ENCODE measurements around the gene NDC80. TPM values are rescaled to one million over a fixed set of nuclear protein-coding genes. Genes with fewer than 3 reads are reported as not detected.

Gene NDC80
- total and polyA plus RNA-seq, 3 donors from 2014 or later = 8.4 to 15.4 (median 12.9) TPM

- WGBS, 2 donors = 84 to 85% methylated on average over 4 of the region's 4 CpGs
- TF ChIP-seq CTCF (IDR thresholded peaks at IDR 0.05) (no peak), POLR2A (IDR thresholded peaks at IDR 0.05) (no peak)
- Histone ChIP-seq H3K4me1 (no peaks in the 10 kb centered on the region), H3K36me3 (ENCODE audit: low read depth, missing control alignments) (no peaks in the 10 kb centered on the region), H3K4me3 (no peak overlapping the region), H3K27me3 (no peaks in the 10 kb centered on the region), H3K9me3 (no peaks in the 10 kb centered on the region), H3K27ac (no peak overlapping the region)
- intact Hi-C loops (cut with DNase I; ENCODE audit: low total_unique reads) = no loop called here
- DNase-seq = no peak
These were observed 16.7 kb upstream of the NDC80 start for GRCh38 chr18:2554696-2555095.

GRCh38 chr18:2555895-2556294 lies 15.5 kb upstream of the NDC80 start:
- H3K9me3 ChIP-seq = no peaks in the 10 kb centered on the region
- no peaks in the 10 kb centered on the region for H3K4me1 ChIP-seq
- no peak overlapping the region for H3K27ac ChIP-seq
- no peaks in the 10 kb centered on the region for H3K27me3 ChIP-seq
- TF ChIP-seq POLR2A (IDR thresholded peaks at IDR 0.05) (no peak), CTCF (IDR thresholded peaks at IDR 0.05) (no peak)
- no peaks in the 10 kb centered on the region for H3K36me3 ChIP-seq (ENCODE audit: low read depth, missing control alignments)
- DNase-seq = no peak
- intact Hi-C loops (cut with DNase I; ENCODE audit: low total_unique reads) = no loop called here
- H3K4me3 ChIP-seq = no peak overlapping the region
- 73 to 89% methylated on average over 4 of the region's 4 CpGs for WGBS, 2 donors

- no peak overlapping the region for H3K27ac ChIP-seq
- 89 to 97% methylated on average over 1 of the region's 1 CpG for WGBS, 2 donors
- DNase-seq = no peak
- no peak overlapping the region for H3K4me3 ChIP-seq
- no peaks in the 10 kb centered on the region for H3K9me3 ChIP-seq
- intact Hi-C loops (cut with DNase I; ENCODE audit: low total_unique reads) = no loop called here
- H3K36me3 ChIP-seq (ENCODE audit: low read depth, missing control alignments) = no peaks in the 10 kb centered on the region
- H3K27me3 ChIP-seq = no peaks in the 10 kb centered on the region
- no peaks in the 10 kb centered on the region for H3K4me1 ChIP-seq
- TF ChIP-seq POLR2A (IDR thresholded peaks at IDR 0.05) (no peak), CTCF (IDR thresholded peaks at IDR 0.05) (no peak)
These were observed 13.8 kb upstream of the NDC80 start for GRCh38 chr18:2557536-2557935.

GRCh38 chr18:2559249-2559648 lies 12.1 kb upstream of the NDC80 start:
- H3K4me1 ChIP-seq = no peaks in the 10 kb centered on the region
- H3K9me3 ChIP-seq = no peaks in the 10 kb centered on the region
- H3K27ac ChIP-seq = no peak overlapping the region
- H3K4me3 ChIP-seq = no peak overlapping the region
- TF ChIP-seq POLR2A (IDR thresholded peaks at IDR 0.05) (no peak), CTCF (IDR thresholded peaks at IDR 0.05) (no peak)
- no peaks in the 10 kb centered on the region for H3K36me3 ChIP-seq (ENCODE audit: low read depth, missing control alignments)
- 95 to 96% methylated on average over 1 of the region's 1 CpG for WGBS, 2 donors
- DNase-seq = no peak
- intact Hi-C loops (cut with DNase I; ENCODE audit: low total_unique reads) = no loop called here
- H3K27me3 ChIP-seq = no peaks in the 10 kb centered on the region

- no peak for DNase-seq
- H3K36me3 ChIP-seq (ENCODE audit: low read depth, missing control alignments) = no peaks in the 10 kb centered on the region
- H3K27ac ChIP-seq = no peak overlapping the region
- no peaks in the 10 kb centered on the region for H3K4me1 ChIP-seq
- H3K27me3 ChIP-seq = no peaks in the 10 kb centered on the region
- no peaks in the 10 kb centered on the region for H3K9me3 ChIP-seq
- H3K4me3 ChIP-seq = no peak overlapping the region
- intact Hi-C loops (cut with DNase I; ENCODE audit: low total_unique reads) = no loop called here
- 96 to 98% methylated on average over 1 of the region's 1 CpG for WGBS, 2 donors
- TF ChIP-seq CTCF (IDR thresholded peaks at IDR 0.05) = no peak
- no peak for TF ChIP-seq POLR2A (IDR thresholded peaks at IDR 0.05)
These were observed 7.0 kb upstream of the NDC80 start for GRCh38 chr18:2564373-2564772.

All from testis (tissue), 3 donors.